Measurements from ENCODE around the gene ARRDC1. TPM values are rescaled to one million over a fixed set of nuclear protein-coding genes. Genes with fewer than 3 reads are reported as not detected.

The ARRDC1 gene
- total and polyA plus RNA-seq, 9 of the 15 experiments (the other 6 are each of a cell fraction or from before 2014, with no cell fraction given) = 0.21 to 45.3 (median 18.6) TPM

DNA sequence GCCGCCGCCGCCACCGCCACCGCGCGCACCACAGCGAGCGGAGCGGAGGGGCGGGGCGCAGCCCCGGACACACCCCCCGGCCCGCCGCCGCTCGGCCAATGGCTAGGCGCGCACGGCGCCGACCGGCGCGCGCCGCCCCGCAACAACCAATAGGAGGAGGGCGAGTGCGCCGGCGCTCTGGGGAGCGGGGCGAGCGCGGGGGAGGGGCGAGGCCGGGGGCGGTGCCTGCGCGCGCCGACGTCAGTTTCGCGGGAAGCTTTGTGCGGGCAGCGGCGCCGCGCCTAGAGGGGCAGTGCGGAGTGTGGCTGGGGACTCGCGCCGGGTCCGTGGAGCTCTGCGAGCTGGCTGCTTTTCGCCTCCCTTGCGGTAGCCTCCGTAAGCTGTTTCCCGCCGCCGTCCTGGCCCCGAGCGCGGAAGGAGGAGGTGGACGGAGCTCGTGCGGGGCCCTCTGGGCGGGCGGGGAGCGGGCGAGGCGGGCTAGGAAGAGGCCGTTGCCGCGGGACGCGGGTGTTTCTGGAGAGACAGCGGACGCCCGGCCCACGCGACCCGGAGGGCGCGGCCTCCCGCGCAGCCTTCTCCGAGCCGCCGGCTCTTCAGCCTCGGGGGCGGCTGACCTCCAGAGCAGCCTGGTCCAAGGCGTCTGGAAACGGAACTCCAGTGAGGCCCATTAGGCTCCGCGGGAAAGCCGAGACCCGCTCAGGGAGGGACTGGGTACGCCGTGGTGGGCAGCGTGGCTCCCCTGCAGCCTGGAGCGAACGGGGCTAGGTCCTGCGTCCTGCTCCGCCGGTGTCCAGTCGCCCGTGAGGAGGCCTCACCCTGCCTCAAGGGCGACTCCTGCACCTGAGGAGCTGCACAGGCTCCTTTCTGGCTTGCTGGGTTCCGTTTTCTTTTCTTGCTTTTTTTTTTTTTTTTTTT, 14.8 kb upstream of the ARRDC1 start, which contains the start of gene ZMYND19 (continued):
- TF ChIP-seq, protein P1, sequence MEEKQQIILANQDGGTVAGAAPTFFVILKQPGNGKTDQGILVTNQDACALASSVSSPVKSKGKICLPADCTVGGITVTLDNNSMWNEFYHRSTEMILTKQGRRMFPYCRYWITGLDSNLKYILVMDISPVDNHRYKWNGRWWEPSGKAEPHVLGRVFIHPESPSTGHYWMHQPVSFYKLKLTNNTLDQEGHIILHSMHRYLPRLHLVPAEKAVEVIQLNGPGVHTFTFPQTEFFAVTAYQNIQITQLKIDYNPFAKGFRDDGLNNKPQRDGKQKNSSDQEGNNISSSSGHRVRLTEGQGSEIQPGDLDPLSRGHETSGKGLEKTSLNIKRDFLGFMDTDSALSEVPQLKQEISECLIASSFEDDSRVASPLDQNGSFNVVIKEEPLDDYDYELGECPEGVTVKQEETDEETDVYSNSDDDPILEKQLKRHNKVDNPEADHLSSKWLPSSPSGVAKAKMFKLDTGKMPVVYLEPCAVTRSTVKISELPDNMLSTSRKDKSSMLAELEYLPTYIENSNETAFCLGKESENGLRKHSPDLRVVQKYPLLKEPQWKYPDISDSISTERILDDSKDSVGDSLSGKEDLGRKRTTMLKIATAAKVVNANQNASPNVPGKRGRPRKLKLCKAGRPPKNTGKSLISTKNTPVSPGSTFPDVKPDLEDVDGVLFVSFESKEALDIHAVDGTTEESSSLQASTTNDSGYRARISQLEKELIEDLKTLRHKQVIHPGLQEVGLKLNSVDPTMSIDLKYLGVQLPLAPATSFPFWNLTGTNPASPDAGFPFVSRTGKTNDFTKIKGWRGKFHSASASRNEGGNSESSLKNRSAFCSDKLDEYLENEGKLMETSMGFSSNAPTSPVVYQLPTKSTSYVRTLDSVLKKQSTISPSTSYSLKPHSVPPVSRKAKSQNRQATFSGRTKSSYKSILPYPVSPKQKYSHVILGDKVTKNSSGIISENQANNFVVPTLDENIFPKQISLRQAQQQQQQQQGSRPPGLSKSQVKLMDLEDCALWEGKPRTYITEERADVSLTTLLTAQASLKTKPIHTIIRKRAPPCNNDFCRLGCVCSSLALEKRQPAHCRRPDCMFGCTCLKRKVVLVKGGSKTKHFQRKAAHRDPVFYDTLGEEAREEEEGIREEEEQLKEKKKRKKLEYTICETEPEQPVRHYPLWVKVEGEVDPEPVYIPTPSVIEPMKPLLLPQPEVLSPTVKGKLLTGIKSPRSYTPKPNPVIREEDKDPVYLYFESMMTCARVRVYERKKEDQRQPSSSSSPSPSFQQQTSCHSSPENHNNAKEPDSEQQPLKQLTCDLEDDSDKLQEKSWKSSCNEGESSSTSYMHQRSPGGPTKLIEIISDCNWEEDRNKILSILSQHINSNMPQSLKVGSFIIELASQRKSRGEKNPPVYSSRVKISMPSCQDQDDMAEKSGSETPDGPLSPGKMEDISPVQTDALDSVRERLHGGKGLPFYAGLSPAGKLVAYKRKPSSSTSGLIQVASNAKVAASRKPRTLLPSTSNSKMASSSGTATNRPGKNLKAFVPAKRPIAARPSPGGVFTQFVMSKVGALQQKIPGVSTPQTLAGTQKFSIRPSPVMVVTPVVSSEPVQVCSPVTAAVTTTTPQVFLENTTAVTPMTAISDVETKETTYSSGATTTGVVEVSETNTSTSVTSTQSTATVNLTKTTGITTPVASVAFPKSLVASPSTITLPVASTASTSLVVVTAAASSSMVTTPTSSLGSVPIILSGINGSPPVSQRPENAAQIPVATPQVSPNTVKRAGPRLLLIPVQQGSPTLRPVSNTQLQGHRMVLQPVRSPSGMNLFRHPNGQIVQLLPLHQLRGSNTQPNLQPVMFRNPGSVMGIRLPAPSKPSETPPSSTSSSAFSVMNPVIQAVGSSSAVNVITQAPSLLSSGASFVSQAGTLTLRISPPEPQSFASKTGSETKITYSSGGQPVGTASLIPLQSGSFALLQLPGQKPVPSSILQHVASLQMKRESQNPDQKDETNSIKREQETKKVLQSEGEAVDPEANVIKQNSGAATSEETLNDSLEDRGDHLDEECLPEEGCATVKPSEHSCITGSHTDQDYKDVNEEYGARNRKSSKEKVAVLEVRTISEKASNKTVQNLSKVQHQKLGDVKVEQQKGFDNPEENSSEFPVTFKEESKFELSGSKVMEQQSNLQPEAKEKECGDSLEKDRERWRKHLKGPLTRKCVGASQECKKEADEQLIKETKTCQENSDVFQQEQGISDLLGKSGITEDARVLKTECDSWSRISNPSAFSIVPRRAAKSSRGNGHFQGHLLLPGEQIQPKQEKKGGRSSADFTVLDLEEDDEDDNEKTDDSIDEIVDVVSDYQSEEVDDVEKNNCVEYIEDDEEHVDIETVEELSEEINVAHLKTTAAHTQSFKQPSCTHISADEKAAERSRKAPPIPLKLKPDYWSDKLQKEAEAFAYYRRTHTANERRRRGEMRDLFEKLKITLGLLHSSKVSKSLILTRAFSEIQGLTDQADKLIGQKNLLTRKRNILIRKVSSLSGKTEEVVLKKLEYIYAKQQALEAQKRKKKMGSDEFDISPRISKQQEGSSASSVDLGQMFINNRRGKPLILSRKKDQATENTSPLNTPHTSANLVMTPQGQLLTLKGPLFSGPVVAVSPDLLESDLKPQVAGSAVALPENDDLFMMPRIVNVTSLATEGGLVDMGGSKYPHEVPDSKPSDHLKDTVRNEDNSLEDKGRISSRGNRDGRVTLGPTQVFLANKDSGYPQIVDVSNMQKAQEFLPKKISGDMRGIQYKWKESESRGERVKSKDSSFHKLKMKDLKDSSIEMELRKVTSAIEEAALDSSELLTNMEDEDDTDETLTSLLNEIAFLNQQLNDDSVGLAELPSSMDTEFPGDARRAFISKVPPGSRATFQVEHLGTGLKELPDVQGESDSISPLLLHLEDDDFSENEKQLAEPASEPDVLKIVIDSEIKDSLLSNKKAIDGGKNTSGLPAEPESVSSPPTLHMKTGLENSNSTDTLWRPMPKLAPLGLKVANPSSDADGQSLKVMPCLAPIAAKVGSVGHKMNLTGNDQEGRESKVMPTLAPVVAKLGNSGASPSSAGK (IDR thresholded peaks at IDR 0.05) = peak; percentile 20; the same call in 1 of the 2 replicates
- TF ChIP-seq, protein P2, sequence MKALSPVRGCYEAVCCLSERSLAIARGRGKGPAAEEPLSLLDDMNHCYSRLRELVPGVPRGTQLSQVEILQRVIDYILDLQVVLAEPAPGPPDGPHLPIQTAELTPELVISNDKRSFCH (CRISPR knock-in tag; IDR thresholded peaks at IDR 0.05) = no peak
- TF ChIP-seq, protein P2 (tag; IDR thresholded peaks at IDR 0.05) = no peak
- TF ChIP-seq SREBF1 (IDR thresholded peaks at IDR 0.05; ENCODE audit: borderline replicate concordance, low read depth, low read length) (no peak), CTBP1 (IDR thresholded peaks at IDR 0.05; ENCODE audit: borderline replicate concordance) (peak; percentile 88), CBX5 (IDR thresholded peaks at IDR 0.05; ENCODE audit: borderline replicate concordance, low read depth) (no peak), ZBTB8A (IDR thresholded peaks at IDR 0.05; ENCODE audit: partially characterized antibody) (no peak), ZNF174 (CRISPR knock-in tag; IDR thresholded peaks at IDR 0.05) (no peak), ZNF133 (CRISPR knock-in tag; IDR thresholded peaks at IDR 0.05) (no peak), ZNF3 (CRISPR knock-in tag; IDR thresholded peaks at IDR 0.05) (no peak), ZNF695 (CRISPR knock-in tag; IDR thresholded peaks at IDR 0.05) (no peak), BACH1 (tag; IDR thresholded peaks at IDR 0.05) (no peak), ZNF431 (CRISPR knock-in tag; IDR thresholded peaks at IDR 0.05) (no peak)
- TF ChIP-seq, protein P3, sequence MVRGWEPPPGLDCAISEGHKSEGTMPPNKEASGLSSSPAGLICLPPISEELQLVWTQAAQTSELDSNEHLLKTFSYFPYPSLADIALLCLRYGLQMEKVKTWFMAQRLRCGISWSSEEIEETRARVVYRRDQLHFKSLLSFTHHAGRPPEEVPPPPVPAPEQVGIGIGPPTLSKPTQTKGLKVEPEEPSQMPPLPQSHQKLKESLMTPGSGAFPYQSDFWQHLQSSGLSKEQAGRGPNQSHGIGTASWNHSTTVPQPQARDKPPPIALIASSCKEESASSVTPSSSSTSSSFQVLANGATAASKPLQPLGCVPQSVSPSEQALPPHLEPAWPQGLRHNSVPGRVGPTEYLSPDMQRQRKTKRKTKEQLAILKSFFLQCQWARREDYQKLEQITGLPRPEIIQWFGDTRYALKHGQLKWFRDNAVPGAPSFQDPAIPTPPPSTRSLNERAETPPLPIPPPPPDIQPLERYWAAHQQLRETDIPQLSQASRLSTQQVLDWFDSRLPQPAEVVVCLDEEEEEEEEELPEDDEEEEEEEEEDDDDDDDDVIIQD (CRISPR knock-in tag; IDR thresholded peaks at IDR 0.05) = no peak

Measured in K562 (cell line).